HL-60/S4 (cell line): ENCODE measurements around the gene KCNN1.
"Not testable (repeated sequence)": the region's sequence is repeated elsewhere in the genome, so short reads cannot be mapped to it uniquely, and the experiment has no call there.

ENCODE experiments used
- in situ Hi-C: fragments of 300-500 bp; cut with MboI; formaldehyde crosslinking; loops from 2 replicates; pipeline ENCODE4 v1.14.3; 2022; ENCODE audit warnings: low sequenced_read_pairs

The KCNN1 gene

DNA sequence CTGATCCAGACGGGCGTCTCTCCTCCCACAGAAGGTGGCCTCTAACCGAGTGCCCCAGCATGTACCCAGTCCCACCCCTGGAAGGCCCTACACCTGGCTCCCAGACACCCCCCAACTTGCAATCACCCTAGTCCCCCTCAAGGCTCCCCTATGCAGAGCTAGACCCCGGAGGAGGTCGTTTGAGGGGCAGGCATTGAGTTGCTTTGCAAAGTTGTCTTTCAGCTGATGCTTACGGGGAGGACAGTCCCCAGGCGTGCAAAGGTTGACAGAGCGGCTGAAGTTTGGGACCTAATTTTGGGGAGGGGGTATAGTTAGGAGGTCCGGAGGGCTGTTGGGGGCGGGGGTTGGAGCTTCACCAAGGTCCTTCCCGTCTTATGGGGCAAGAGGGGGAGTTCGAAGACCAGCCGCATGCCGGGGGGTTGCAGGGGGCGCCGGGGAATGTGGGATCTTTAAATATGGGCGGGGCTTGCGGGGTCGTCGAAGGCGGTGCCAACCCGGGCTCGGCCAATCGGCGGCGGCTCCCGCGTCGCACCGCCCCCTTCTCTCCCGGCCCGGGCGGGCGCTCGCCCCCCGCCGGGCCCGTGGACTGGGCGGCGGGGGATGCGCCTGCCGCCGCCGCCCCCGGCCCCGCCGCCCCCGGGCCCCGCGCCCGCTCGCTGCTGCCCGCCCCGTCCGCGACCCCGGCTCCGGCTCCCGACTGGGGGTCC lies at the start of gene KCNN1:
TSS of gene KCNN1 (plus strand) at position 558 of the 707 bp plus-strand sequence. CDS start 6,782 bp downstream, outside the sequence.
- in situ Hi-C loops: no loop called here

DNA sequence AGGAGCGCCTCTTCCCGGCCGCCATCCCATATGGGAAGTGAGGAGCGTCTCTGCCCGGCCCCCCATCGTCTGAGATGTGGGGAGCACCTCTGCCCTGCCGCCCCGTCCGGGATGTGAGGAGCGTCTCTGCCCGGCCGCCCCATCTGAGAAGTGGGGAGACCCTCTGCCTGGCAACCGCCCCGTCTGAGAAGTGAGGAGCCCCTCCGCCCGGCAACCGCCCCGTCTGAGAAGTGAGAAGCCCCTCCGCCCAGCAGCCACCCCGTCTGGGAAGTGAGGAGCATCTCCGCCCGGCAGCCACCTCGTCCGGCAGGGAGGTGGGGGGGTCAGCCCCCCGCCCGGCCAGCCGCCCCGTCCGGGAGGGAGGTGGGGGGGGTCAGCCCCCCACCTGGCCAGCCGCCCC lies 48.8 kb upstream of the KCNN1 start:
- in situ Hi-C loops: not testable (repeated sequence)

DNA sequence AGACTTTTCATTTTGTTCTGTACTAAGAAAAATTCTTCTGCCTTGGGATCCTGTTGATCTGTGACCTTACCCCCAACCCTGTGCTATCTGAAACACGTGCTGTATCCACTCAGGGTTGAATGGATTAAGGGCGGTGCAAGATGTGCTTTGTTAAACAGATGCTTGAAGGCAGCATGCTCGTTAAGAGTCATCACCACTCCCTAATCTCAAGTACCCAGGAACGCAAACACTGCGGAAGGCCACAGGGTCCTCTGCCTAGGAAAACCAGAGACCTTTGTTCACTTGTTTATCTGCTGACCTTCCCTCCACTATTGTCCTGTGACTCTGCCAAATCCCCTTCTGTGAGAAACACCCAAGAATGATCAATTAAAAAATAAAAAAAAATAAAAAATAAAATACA lies 47.8 kb upstream of the KCNN1 start:
- in situ Hi-C loops: not testable (repeated sequence)

DNA sequence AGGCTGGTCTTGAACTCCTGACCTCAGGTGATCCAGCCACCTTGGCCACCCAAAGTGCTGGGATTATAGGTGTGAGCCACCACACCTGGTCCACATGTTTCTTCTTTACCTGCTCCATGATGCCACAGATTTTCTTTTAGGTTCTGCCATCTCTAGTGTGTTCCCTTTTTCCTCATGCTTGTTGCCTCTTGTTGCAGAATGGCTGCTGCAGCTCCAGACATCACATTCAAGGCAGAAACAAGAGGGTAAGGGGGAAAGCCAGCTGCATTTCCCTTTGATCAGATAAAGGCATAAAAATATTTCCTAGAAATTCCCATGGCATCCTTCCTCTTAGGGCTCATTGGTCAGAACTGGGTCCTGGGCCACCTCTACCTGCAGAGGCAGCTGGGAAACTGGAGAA lies 46.4 kb upstream of the KCNN1 start:
- in situ Hi-C loops: loop anchor here (10.0 kb wide), 1 partner anchor 56 kb away; no protein-coding TSS in a partner anchor

- in situ Hi-C loops: loop anchor here (10.0 kb wide), 1 partner anchor 57 kb away; no protein-coding TSS in a partner anchor
These were observed 44.8 kb upstream of the KCNN1 start for GRCh38 chr19:17922138-17922537.

DNA sequence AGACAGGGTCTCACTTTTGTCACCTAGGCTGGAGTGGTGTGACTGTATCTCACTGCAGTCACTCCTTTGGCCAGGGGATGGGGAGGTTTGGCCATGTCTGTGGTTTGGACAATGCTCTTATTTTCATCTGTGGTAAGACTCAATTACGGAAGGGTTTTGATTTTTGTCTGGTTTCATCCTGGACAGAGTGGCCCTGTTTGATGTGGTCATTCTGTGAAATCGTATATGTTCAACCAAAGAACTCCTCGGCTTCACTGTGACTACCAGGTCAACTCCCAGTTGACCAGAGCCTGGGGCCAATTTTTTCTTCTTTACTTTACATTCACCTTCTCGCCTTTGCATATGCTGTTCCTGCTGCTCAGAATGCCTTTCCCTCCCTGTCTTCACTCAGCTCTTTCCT lies 40.9 kb upstream of the KCNN1 start:
- in situ Hi-C loops: loop anchor here (10.0 to 25.0 kb wide), 2 partner anchors 61 to 136 kb away; no protein-coding TSS in a partner anchor

GRCh38 chr19:17929056-17929455 lies 37.9 kb upstream of the KCNN1 start:
- in situ Hi-C loops: loop anchor here (10.0 to 25.0 kb wide), 2 partner anchors 64 to 133 kb away; no protein-coding TSS in a partner anchor

GRCh38 chr19:17931532-17932191 lies 35.2 kb upstream of the KCNN1 start:
- in situ Hi-C loops: loop anchor here (25.0 kb wide), 1 partner anchor 131 kb away; no protein-coding TSS in a partner anchor

GRCh38 chr19:17932485-17933338 lies 34.2 kb upstream of the KCNN1 start, which contains the start of gene CCDC124:
Gene CCDC124 (plus strand): TSS chr19:17933015. CDS start chr19:17936421, 3,406 bp downstream.
- in situ Hi-C loops: loop anchor here (25.0 kb wide), 1 partner anchor 130 kb away; no protein-coding TSS in a partner anchor

DNA sequence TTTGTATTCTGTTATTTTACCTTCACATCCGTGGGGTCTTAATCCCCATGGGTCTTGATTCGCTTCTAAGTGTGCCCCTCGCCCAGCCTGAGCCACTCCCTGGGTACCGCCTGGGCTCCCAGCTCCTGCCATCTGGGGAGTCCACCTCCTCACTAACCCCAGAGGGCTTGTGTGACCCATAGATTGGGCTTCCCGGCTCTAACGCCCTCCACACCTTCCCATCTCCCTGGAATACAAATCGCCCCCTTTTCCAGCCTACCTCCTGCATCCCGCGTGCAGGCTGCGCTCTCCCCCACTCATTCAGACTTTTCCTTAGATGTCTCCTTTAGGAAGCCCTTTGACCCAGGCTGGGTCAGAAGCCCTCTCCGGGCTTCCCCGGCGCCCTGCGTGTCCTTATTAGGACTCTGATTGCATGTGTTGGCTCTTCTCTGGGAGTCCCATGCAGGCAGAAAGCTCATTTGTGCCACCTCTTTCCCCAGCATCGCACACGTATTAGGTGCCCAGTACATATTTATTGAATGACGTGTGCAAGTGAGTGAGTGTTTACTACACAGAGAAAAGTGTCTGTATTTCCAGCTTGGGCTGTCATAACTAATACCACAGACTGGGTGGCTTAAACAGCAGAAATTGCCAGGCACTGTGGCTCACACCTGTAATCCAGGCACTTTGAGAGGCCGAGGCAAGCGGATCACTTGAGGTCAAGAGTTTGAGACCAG lies 33.3 kb upstream of the KCNN1 start:
- in situ Hi-C loops: loop anchor here (25.0 kb wide), 1 partner anchor 129 kb away; no protein-coding TSS in a partner anchor

DNA sequence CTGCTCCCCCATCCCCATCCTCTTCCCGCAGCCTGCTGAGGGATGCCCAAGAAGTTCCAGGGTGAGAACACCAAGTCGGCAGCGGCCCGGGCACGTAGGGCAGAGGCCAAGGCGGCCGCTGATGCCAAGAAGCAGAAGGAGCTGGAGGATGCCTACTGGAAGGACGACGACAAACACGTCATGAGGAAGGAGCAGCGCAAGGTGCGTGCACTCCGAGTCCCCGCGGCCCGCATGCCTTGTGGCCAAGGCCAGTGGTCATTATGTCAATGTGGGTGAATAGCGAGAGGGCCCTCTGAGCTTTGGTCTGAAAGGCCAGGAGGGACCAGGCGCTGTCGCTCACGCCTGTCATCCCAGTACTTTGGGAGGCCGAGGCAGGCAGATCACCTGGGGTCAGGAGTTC lies 30.5 kb upstream of the KCNN1 start:
- in situ Hi-C loops: loop anchor here (5.0 to 25.0 kb wide), 2 partner anchors 56 to 126 kb away; no protein-coding TSS in a partner anchor

DNA sequence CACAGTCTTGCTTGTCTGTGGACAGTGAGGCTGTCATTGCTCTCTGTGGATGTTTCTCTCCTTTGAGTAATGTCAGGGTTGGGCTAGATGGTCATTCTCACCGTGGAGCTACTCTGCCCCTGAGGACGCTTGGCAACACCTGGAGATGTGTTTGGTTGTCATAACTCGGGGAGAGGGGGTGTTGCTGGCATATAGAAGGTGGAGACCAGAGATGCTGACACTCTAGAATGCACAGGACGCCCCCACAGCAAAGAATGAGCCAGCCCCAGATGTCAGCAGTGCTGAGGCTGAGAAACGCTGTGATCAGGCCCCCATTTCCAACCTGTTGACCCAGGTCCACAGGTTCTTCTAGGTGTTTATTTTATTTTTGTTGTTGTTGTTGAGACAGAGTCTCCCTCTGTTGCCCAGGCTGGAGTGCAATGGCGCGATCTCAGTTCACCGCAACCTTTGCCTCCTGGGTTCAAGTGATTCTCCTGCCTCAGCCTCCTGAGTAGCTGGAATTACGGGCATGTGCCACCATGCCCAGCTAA lies 29.5 kb upstream of the KCNN1 start:
- in situ Hi-C loops: loop anchor here (5.0 to 25.0 kb wide), 2 partner anchors 55 to 125 kb away; no protein-coding TSS in a partner anchor

GRCh38 chr19:17938092-17938845 lies 28.6 kb upstream of the KCNN1 start:
- in situ Hi-C loops: loop anchor here (5.0 to 25.0 kb wide), 2 partner anchors 54 to 124 kb away; no protein-coding TSS in a partner anchor

DNA sequence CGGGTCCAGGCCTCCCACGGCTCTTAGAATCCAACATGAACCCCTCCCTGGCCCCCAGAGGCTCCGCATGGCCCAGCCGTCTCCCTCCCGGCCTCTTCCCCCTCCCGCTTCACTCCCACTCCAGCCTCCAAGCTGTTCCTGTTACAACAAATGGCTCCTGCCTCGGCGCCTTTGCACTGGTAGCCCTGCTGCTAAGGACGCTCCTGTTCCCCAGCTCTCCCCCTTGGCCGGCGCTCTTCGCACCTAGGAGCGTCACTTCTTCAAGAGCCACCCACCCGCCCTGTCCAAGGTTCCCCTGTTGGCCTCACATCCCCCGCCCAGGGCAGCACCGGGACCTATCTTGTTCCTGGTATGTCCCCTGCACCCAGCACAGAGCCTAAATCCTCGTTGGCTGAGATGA lies 24.7 kb upstream of the KCNN1 start:
- in situ Hi-C loops: loop anchor here (25.0 kb wide), 1 partner anchor 120 kb away; no protein-coding TSS in a partner anchor

DNA sequence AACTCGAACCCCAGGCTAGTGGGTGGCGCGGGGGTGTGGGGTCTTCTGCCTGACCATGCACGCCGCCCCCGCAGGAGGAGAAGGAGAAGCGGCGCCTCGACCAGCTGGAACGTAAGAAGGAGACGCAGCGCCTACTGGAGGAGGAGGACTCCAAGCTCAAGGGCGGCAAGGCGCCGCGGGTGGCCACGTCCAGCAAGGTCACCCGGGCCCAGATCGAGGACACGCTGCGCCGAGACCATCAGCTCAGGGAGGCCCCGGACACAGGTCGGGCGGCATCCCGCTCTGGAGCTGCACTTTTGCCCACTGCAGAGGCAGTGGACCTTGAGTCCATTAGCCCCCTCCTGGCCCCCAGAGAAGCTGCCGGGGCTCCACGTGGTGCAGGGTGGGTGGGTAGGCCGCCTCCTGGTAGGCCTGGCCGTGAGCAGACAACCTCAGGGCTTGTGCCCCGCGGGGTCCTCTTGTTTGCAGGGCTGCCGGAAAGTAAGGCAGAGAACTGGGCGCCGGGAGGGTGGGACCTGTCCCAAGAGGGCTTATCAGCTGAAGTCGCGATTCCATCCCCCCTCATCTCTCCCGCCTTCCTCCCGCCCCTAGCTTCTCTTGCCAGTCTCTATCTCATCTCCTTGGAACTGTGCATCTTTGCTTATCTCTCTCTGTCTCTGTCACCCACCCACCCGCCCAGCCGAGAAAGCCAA lies 24.2 kb upstream of the KCNN1 start:
- in situ Hi-C loops: loop anchor here (25.0 kb wide), 1 partner anchor 120 kb away; no protein-coding TSS in a partner anchor

DNA sequence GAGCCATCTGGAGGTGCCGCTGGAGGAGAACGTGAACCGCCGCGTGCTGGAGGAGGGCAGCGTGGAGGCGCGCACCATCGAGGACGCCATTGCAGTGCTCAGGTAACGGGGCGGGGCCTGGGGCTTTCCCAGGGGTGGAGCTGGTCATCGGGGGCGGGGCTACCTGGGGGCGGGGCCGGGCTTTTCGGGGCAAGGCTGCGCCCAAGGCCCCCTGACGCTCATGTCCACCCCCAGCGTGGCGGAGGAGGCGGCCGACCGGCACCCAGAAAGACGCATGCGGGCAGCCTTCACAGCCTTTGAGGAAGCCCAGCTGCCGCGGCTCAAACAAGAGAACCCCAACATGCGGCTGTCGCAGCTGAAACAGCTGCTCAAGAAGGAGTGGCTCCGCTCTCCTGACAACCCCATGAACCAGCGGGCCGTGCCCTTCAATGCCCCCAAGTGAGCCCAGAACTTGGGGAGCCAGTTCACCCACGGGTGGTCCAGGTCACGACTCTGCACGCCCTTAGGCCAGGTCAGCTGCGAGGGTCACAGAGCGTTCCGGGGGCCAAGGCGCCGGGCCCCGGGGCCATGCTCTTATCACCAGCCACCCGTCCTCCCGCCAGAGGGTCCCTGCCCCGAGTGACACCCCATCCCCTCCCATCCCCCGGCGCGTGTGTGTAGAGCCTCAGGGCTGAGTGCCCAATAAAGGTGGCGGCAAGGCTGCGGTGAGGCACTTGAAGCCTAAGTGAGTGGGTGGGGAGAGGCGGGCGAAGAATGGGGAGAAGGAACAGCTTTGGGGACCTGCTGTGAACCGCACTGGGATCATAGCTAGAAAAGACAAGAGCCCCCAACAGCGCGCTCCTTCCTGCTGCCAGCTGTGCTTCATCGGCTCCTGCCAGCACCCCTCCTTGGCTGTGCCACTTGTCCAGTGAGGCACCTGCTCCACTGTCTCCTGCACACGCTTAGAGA lies 23.4 kb upstream of the KCNN1 start:
- in situ Hi-C loops: loop anchor here (25.0 kb wide), 1 partner anchor 119 kb away; no protein-coding TSS in a partner anchor

DNA sequence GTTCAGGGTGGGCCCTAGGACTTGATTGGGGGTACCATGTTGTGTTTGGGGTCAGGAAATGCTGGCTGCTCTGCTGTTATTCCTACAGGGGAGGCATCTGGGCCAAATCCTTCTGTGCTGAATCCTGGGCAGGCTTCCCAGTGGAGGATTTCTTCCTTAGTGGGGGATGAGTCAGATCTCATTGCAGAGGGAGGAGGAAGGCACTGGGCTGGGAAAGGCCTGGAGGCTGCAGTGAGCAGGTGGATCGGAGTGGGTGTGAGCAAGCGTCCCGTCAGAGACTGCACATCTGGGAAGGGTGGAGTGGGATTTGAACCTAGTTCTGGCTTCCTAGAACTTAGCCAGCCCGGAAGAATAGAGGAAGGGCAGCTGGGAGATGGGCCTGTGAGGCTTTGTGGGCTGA lies 22.6 kb upstream of the KCNN1 start:
- in situ Hi-C loops: loop anchor here (25.0 kb wide), 1 partner anchor 118 kb away; no protein-coding TSS in a partner anchor
